Keratinocyte (primary cell): ENCODE data around the gene WDPCP.

Source experiments
- CTCF ChIP-seq, 3 experiments: IDR thresholded peaks in 1 of 3; conservative IDR thresholded peaks in 1 of 3; optimal IDR thresholded peaks in 1 of 3; 2 replicates in 2 of 3; 3 replicates in 1 of 3; pipeline versions ENCODE3 to v1.5.1; 2011; ENCODE audit warnings: low read length in 3 of 3, mild to moderate bottlenecking in 3 of 3, moderate library complexity in 2 of 3, control low read depth in 1 of 3, inconsistent platforms in 1 of 3; ENCODE audit not compliant: insufficient read depth in 2 of 3; ENCODE audit errors: extremely low read depth in 1 of 3
- EZH2 ChIP-seq: IDR thresholded peaks from one replicate; pipeline ENCODE4 v1.6.1; 2012; ENCODE audit warnings: inconsistent platforms, mild to moderate bottlenecking, low read length, moderate library complexity

- TF ChIP-seq CTCF (optimal IDR thresholded peaks at IDR 0.05 in 1 of 3, IDR thresholded peaks at IDR 0.05 in 1 of 3, conservative IDR thresholded peaks at IDR 0.05 in 1 of 3; ENCODE audit: extremely low read depth in 1 of 3, insufficient read depth in 2 of 3, low read length in 3 of 3) (no peak), EZH2 (no peak)
These were observed 32.3 kb downstream of the WDPCP start for GRCh38 chr2:63555931-63556330.
